Measurements from ENCODE around the gene ASIC3.
"Not testable (repeated sequence)": the region's sequence is repeated elsewhere in the genome, so short reads cannot be mapped to it uniquely, and the experiment has no call there.

The ASIC3 gene

DNA sequence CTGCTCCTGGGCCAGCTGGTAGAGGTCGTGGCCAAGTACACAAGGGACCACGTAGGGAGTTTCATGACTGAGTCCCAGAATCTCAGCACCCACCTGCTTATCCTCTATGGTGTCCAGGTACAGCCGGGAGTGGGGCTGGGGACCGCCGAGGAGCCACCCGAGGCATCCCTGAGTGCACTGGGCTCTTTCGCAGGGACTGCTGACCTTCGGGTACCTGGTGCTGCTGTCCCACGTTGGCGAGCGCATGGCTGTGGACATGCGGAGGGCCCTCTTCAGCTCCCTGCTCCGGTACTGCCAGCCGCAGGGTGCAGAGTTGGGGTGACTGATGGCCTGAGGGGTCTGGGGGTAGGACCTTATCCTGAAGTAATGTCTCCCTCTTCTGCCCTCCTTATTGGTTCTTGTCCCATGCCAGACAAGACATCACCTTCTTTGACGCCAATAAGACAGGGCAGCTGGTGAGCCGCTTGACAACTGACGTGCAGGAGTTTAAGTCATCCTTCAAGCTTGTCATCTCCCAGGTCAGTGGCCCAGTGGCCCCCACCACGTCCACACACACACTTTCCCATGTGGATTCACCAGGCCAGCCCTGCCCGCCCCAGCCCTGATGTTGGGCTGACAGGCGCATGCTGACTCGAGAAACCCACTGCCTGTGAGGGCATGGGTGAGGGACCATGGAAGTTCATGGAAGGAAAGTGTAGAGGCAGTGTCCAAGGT is 13.9 kb upstream of the ASIC3 start:
- DNase-seq, result no peak

DNA sequence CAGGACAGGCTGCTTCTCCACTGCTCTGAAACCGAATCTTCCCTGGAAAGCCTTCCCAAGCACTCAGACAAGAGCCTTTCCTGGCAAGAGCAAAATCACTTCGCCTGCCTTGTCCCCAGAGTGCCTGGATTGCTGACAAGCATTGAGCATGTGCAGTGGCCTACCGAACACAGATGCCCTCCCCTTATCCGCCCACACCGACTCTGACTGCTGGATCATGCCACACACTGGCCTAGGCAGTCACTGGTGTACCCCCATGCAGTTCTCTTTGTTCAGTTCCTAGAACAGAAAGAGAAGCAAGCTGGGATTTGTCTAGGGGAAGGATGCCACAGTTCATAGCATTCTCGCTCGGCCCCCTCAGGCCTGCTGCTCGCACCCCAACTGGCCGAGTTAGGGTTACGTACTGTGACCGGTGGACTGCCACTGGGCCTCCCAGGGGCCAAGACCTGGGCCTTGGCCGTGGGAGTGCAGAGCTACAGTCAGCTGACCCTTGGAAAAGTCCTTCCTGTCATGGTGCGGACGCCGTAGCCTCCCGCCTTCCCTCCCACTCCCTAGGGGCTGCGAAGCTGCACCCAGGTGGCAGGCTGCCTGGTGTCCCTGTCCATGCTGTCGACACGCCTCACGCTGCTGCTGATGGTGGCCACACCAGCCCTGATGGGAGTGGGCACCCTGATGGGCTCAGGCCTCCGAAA is 13.2 kb upstream of the ASIC3 start:
- DNase-seq, result no peak

DNA sequence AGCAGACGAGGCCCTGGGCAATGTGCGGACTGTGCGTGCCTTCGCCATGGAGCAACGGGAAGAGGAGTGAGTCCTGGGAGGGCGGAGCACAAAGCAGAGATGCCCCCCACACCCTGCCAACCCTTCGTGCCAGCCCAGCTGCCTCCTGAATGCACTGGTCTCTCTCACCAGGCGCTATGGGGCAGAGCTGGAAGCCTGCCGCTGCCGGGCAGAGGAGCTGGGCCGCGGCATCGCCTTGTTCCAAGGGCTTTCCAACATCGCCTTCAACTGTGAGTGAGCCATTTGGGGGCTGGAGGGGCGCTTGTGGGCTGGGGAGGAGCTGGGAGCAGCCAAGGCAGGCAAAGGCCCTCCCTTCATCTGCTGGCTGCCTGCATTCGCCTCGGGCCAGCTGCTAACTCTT is 12.4 kb upstream of the ASIC3 start:
- no peak for DNase-seq

DNA sequence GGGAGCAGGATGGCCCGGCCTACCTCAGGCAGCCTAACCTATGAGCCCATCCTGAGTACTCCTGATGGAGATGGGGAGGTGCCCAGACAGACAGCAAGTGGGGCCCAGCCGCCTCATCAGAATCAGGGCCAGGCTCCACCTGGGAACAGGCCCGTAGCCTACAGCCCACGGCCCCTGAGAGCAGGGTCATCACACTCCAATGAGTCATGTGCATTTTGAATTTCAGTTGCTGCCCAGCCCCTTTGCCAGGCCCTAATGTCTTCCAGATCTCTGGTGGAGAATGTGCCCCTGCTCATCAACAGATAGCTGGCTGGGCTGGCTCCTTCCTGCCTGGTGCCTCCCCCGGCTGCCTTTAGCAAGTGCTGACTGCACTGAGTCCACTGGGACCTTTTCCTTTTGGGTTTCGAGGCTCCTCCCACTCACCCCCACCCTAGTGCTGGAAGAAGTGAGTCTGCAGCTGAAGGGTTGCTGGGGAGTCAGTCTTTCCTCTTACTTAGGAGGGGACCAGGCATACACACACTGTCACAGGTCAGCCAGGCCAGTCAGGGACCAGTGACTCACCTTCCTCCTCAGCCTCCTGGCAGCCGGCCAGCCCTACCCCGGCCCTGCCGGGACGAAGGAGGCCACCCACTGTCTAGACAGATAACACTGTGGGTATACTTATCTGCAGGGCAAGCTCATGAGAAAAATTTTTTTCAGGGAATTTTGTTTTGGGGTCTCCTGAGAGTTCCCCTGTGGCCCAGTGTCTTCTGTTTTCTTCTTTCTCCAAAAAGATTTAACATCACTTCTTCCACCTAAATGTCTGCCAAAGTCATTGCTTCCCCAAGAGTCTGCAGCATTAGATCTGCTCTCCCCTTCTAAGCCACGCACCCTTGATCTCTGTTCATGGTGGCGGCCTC is 9.1 kb upstream of the ASIC3 start:
- no peak for DNase-seq

- no peak for DNase-seq
Observed at GRCh38 chr7:151039850-151040548, 8.3 kb upstream of the ASIC3 start.

GRCh38 chr7:151040616-151041375 is 7.5 kb upstream of the ASIC3 start:
- DNase-seq, result no peak

GRCh38 chr7:151043449-151043848 is 4.9 kb upstream of the ASIC3 start:
- DNase-seq, result not testable (repeated sequence)

GRCh38 chr7:151043959-151044358 is 4.4 kb upstream of the ASIC3 start:
- no peak for DNase-seq

GRCh38 chr7:151045262-151045661 is 3.1 kb upstream of the ASIC3 start:
- no peak for DNase-seq

DNA sequence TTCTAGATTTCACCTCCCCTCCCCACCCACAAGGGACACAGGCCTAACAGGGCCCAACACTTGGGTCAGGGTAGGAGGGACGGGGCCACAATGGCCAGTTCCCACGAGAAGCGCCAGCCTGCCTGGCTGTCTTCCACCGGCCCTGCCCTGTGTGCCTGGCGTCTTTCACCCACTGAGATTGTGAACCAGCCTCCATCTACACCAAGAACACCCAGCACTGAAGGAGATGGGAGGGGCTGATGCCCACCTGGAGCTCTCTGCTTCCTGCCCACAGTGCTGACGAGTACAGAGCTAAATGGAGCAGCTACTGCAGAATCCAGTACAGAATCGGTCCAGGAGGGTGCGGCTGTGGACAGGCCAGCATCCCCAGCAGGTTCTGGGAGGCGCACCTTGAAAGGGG is 2.4 kb upstream of the ASIC3 start:
- DNase-seq, result no peak

GRCh38 chr7:151046603-151047573 is 1.4 kb upstream of the ASIC3 start:
- DNase-seq, result peak; percentile 85

DNA sequence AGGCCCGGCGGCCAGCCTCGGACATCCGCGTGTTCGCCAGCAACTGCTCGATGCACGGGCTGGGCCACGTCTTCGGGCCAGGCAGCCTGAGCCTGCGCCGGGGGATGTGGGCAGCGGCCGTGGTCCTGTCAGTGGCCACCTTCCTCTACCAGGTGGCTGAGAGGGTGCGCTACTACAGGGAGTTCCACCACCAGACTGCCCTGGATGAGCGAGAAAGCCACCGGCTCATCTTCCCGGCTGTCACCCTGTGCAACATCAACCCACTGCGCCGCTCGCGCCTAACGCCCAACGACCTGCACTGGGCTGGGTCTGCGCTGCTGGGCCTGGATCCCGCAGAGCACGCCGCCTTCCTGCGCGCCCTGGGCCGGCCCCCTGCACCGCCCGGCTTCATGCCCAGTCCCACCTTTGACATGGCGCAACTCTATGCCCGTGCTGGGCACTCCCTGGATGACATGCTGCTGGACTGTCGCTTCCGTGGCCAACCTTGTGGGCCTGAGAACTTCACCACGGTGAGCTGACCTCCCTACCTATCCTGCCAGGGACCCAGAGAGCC is 656 bp downstream of the ASIC3 start:
- no peak for DNase-seq

GRCh38 chr7:151051108-151051507 is 2.8 kb downstream of the ASIC3 start:
- DNase-seq, result peak; percentile 80

DNA sequence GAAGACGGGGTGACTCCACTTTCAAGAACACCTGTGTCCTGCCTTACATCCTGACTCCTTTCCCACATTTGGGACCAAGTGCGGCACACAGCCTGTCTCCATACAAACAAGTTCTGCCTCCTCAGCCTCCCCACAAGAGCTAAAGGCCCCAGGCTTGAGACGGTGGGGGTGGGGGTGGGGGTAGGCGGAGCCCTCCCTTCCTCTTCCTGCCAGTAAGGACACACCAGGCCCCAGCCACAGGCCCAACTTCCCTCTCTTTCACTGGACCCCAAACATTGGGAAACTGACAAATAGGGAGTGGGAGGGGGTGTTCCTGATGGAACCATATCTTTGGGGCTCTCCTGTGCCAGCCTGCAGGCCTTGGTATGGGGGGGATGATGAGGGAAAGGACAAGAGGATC is 4.8 kb downstream of the ASIC3 start:
- no peak for DNase-seq

GRCh38 chr7:151053751-151054150 is 5.4 kb downstream of the ASIC3 start:
- no peak for DNase-seq

DNA sequence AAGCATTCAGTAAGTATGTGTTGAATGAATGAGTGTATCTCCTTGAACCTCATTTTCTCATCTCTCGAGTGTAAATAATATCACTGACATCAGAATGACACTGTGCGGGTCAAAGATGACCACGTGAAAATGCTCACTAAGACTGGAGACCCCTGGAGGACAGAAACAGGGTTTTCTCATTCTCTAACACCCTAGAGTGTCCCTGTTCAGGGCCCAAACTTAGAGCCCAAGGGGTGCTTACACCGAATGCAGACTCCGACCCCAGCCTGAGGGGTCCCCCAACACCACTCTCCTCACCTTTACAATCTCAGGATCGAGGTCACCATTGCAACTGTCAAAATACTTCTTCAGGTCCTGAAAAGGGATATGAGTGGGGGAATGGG is 7.9 kb downstream of the ASIC3 start:
- DNase-seq, result no peak

DNA sequence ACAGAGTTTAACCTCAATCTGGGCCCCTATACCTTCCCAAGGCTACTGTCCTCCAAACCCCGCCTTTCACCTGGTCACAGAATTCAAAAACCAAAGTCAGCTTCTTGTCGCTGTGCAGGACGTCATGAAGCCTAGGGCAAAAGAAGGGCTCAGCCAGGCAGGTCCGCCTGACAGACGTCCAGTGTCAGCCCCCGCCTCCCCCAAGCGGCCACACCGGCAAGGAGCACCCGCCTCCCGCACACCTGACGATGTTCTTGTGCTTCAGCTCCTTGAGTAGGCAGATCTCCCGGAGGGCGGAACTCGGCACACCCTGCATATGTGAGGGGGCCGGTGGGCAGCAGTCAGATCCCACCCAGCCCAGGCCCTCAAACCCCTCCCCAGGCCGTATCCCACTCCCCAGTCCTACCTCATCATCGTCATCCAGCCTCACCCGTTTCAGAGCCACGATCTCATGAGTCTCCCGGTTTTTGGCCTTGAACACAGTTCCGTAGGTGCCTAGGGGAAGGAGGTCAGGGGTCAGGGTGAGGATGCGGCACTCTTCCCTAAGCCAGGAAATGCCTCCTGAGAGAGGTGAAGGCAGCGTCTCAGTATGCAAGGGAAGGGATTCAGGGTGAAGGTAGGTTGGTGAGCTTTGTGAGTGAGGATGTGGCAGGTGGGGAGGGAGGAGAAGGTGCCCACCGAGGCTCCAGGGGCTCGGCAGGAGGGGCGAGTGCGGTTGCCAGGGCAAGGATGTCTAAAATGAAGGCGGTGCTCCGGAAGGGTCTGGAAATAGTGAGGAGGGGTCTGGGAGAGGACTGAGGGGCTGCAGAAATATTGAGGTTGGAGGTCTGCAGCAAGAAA is 8.6 kb downstream of the ASIC3 start:
- no peak for DNase-seq

GRCh38 chr7:151057506-151057988 is 9.2 kb downstream of the ASIC3 start, which contains the start of gene CDK5:
Gene CDK5 (minus strand): TSS chr7:151057897. CDS start chr7:151057848, 49 bp downstream.
- no peak for DNase-seq
